Testis (tissue), 3 donors: Measurements from ENCODE around the gene LDAH. TPM values are rescaled to one million over a fixed set of nuclear protein-coding genes. Genes with fewer than 3 reads are reported as not detected.
A peak's percentile ranks its signal among the peaks of the same experiment; 100 is the strongest.

ENCODE experiments used
- DNase-seq: peaks from one replicate; pipeline ENCODE4 v3.0.0-alpha.2; 2019
- H3K27ac ChIP-seq, 2 donors: fragments of 200-600 bp; sonication (generic); one replicate each; pipeline ENCODE4 v1.5.1; 2019
- H3K27me3 ChIP-seq: fragments of 200-600 bp; sonication (generic); one replicate; pipeline ENCODE4 v1.5.1; 2019
- H3K36me3 ChIP-seq: fragments of 200-600 bp; sonication (generic); one replicate; pipeline ENCODE4 v1.5.1; 2017; ENCODE audit warnings: low read depth; ENCODE audit errors: missing control alignments
- H3K4me1 ChIP-seq: fragments of 200-600 bp; sonication (generic); one replicate; pipeline ENCODE4 v1.5.1; 2019
- H3K4me3 ChIP-seq, 2 donors: fragments of 200-600 bp; sonication (generic); one replicate each; pipeline ENCODE4 v1.5.1; 2017 to 2019
- H3K9me3 ChIP-seq: fragments of 200-600 bp; sonication (generic); one replicate; pipeline ENCODE4 v1.5.1; 2017
- CTCF ChIP-seq, 3 experiments: fragments of 450-650 bp in 2 of 3; fragments of 200-600 bp in 1 of 3; sonication (generic) in 1 of 3; IDR thresholded peaks; one replicate each; pipeline ENCODE4 v1.5.1; 2016 to 2019; ENCODE audit warnings: antibody characterized with exemption in 3 of 3, mild to moderate bottlenecking in 2 of 3, moderate library complexity in 1 of 3
- POLR2A ChIP-seq: fragments of 450-650 bp; IDR thresholded peaks from one replicate; pipeline ENCODE4 v1.6.1; 2017; ENCODE audit warnings: antibody characterized with exemption, mild to moderate bottlenecking, moderate library complexity
- WGBS, 2 donors: methylation state at CpG; one replicate each; pipeline ENCODE4 v1.1.5; 2018; 5-methylcytosine and 5-hydroxymethylcytosine counted together
- intact Hi-C: fragments of 100-400 bp; cut with DNase I; formaldehyde crosslinking; loops from one replicate; pipeline ENCODE4 v1.15.1; 2023; ENCODE audit warnings: low total_unique reads
- polyA plus RNA-seq: library from polyadenylated mRNA; stranded (reverse); fragments of 350-450 nt; fragmentation: Illumina TruSeq; extraction: RNeasy Lipid Tissue Mini Kit (QIAGEN cat#74804); gene quantifications from one replicate; pipeline ENCODE4 v1.2.3, GENCODE V29; 2014; ENCODE audit warnings: low read depth, low replicate concordance; ENCODE audit not compliant: insufficient read depth
- total RNA-seq, 2 donors: library from RNA; depleted of rRNA; stranded (reverse); fragments of >200 nt; gene quantifications; one replicate each; pipeline ENCODE4 v1.2.3, GENCODE V29; 2016

Gene LDAH
- total and polyA plus RNA-seq, 3 donors from 2014 or later = 9.3 to 19.4 (median 12.7) TPM

- no peaks in the 10 kb centered on the region for H3K9me3 ChIP-seq
- DNase-seq = no peak
- no peak overlapping the region for H3K27ac ChIP-seq
- no peak overlapping the region for H3K4me3 ChIP-seq
- peaks cover 8% of the 10 kb centered on the region for H3K27me3 ChIP-seq
- TF ChIP-seq POLR2A (no peak), CTCF (IDR thresholded peaks at IDR 0.05) (no peak)
- intact Hi-C loops = no loop called here
- 42 to 56% methylated on average over 7 to 8 of the region's 8 CpGs for WGBS, 2 donors
- H3K36me3 ChIP-seq = no peaks in the 10 kb centered on the region
- peaks cover 14% of the 10 kb centered on the region for H3K4me1 ChIP-seq
These were observed 153.9 kb downstream of the LDAH start for GRCh38 chr2:20668871-20669475.

GRCh38 chr2:20668451-20668850 lies 154.4 kb downstream of the LDAH start:
- Histone ChIP-seq H3K9me3 (no peaks in the 10 kb centered on the region), H3K36me3 (no peaks in the 10 kb centered on the region), H3K4me3 (no peak overlapping the region), H3K27me3 (peaks cover 8% of the 10 kb centered on the region), H3K4me1 (peaks cover 14% of the 10 kb centered on the region), H3K27ac (no peak overlapping the region)
- no peak for DNase-seq
- TF ChIP-seq CTCF (IDR thresholded peaks at IDR 0.05) = no peak
- no peak for TF ChIP-seq POLR2A
- intact Hi-C loops = no loop called here
- WGBS, 2 donors = 63 to 65% methylated on average over 4 to 6 of the region's 6 CpGs

- no peak for DNase-seq
These were observed 155.1 kb downstream of the LDAH start for GRCh38 chr2:20667531-20668401.

GRCh38 chr2:20667151-20667530 lies 155.8 kb downstream of the LDAH start:
- TF ChIP-seq POLR2A (no peak), CTCF (IDR thresholded peaks at IDR 0.05) (no peak)
- H3K27ac ChIP-seq = no peak overlapping the region
- H3K4me1 ChIP-seq = peaks cover 14% of the 10 kb centered on the region
- H3K36me3 ChIP-seq = no peaks in the 10 kb centered on the region
- no peak for DNase-seq
- peak overlapping the region; percentile 32 to 54 for H3K4me3 ChIP-seq
- intact Hi-C loops = no loop called here
- H3K27me3 ChIP-seq = peaks cover under 1% of the 10 kb centered on the region
- no peaks in the 10 kb centered on the region for H3K9me3 ChIP-seq
- 1% methylated on average over 28 of the region's 62 CpGs; no CpG with 5 or more reads in 1 of the 2 donors for WGBS, 2 donors

More at GRCh38 chr2:20667531-20668401, 155.1 kb downstream of the LDAH start:
- intact Hi-C loops = no loop called here
- Histone ChIP-seq H3K27me3 (peaks cover 7% of the 10 kb centered on the region), H3K27ac (no peak overlapping the region), H3K36me3 (no peaks in the 10 kb centered on the region), H3K9me3 (no peaks in the 10 kb centered on the region), H3K4me1 (peaks cover 14% of the 10 kb centered on the region), H3K4me3 (peak overlapping the region in 1 of 2 donors; percentile 21)
- 47 to 61% methylated on average over 16 to 39 of the region's 39 CpGs for WGBS, 2 donors
- TF ChIP-seq CTCF (IDR thresholded peaks at IDR 0.05) (no peak), POLR2A (no peak)
